Naive thymus-derived CD4-positive, alpha-beta T cell (primary cell): ENCODE measurements around the gene XPNPEP3. TPM values are rescaled to one million over a fixed set of nuclear protein-coding genes. Genes with fewer than 3 reads are reported as not detected.

Source experiments
- ATAC-seq: fragments of 150-1000 bp; cut with Tn5 transposase; 2 replicates; pipeline ENCODE4 v1.10.0; 2021; ENCODE audit warnings: mild to moderate bottlenecking, moderate library complexity
- CTCF ChIA-PET: fragments of 350-600 bp; sonication (Branson Sonifier 250); formaldehyde crosslinking; loops from one replicate; lab custom pipeline; 2021; ENCODE audit warnings: antibody characterized with exemption; lab: Charles Lee
- POLR2A ChIA-PET: fragments of 350-600 bp; sonication (Branson Sonifier 250); formaldehyde crosslinking; loops from one replicate; lab custom pipeline; 2021; ENCODE audit warnings: antibody characterized with exemption, inconsistent platforms; lab: Charles Lee
- DNase-seq, 9 donors: peaks; one replicate each; pipeline versions ENCODE4 v3.0.0 to v3.0.0-alpha.2; 2020 to 2022; ENCODE audit warnings: mixed read lengths in 1 of 9
- H3K27ac ChIP-seq: one replicate; pipeline ENCODE4 v1.7.0; 2013; ENCODE audit warnings: mild to moderate bottlenecking, low read depth, low read length, moderate library complexity
- H3K27me3 ChIP-seq, 2 donors: one replicate each; pipeline ENCODE4 v1.7.0; 2013; ENCODE audit warnings: low read length in 2 of 2, mild to moderate bottlenecking in 2 of 2, moderate library complexity in 2 of 2; ENCODE audit not compliant: control insufficient read depth in 2 of 2, insufficient read depth in 2 of 2
- H3K36me3 ChIP-seq, 3 experiments: 1 replicate in 2 of 3; 2 replicates in 1 of 3; pipeline ENCODE4 v1.7.0; 2013; ENCODE audit warnings: low read length in 3 of 3, mild to moderate bottlenecking in 3 of 3, moderate library complexity in 1 of 3; ENCODE audit not compliant: insufficient read depth in 3 of 3, control insufficient read depth in 2 of 3
- H3K4me1 ChIP-seq, 2 donors: one replicate each; pipeline ENCODE4 v1.7.0; 2013; ENCODE audit warnings: low read length in 2 of 2, mild to moderate bottlenecking in 2 of 2, moderate library complexity in 1 of 2; ENCODE audit not compliant: control insufficient read depth in 2 of 2, insufficient read depth in 2 of 2
- H3K4me3 ChIP-seq: 2 replicates; pipeline ENCODE4 v1.7.0; 2013; ENCODE audit warnings: mild to moderate bottlenecking, low read length
- H3K9me3 ChIP-seq, 3 experiments: 1 replicate in 2 of 3; 2 replicates in 1 of 3; pipeline ENCODE4 v1.7.0; 2013; ENCODE audit warnings: low read length in 3 of 3; ENCODE audit not compliant: control insufficient read depth in 2 of 3
- H3K27ac Mint-ChIP-seq, 9 donors: one replicate each; pipeline ENCODE4 v1.8.0; 2020 to 2022; ENCODE audit warnings: mixed read lengths in 9 of 9, mild to moderate bottlenecking in 8 of 9, moderate library complexity in 5 of 9, inconsistent platforms in 2 of 9
- H3K27me3 Mint-ChIP-seq, 5 donors: one replicate each; pipeline ENCODE4 v1.8.0; 2021 to 2022; ENCODE audit warnings: mixed read lengths in 5 of 5, mild to moderate bottlenecking in 1 of 5
- H3K36me3 Mint-ChIP-seq, 5 donors: one replicate each; pipeline ENCODE4 v1.8.0; 2020 to 2022; ENCODE audit warnings: mixed read lengths in 5 of 5, mild to moderate bottlenecking in 3 of 5, inconsistent platforms in 1 of 5
- H3K4me1 Mint-ChIP-seq, 7 donors: one replicate each; pipeline ENCODE4 v1.8.0; 2020 to 2022; ENCODE audit warnings: mixed read lengths in 7 of 7, mild to moderate bottlenecking in 3 of 7, inconsistent platforms in 1 of 7
- H3K4me3 Mint-ChIP-seq, 10 donors: one replicate each; pipeline ENCODE4 v1.8.0; 2020 to 2022; ENCODE audit warnings: mild to moderate bottlenecking in 10 of 10, mixed read lengths in 10 of 10, moderate library complexity in 6 of 10, inconsistent platforms in 2 of 10
- H3K9me3 Mint-ChIP-seq, 11 donors: one replicate each; pipeline ENCODE4 v1.8.0; 2020 to 2022; ENCODE audit warnings: mixed read lengths in 11 of 11, mild to moderate bottlenecking in 4 of 11, inconsistent platforms in 1 of 11, moderate library complexity in 1 of 11
- intact Hi-C, 2 donors: fragments of 100-400 bp; cut with micrococcal nuclease; formaldehyde crosslinking; loops; one replicate each; pipeline ENCODE4 v1.15.1; 2023
- polyA plus RNA-seq, 2 donors: library from polyadenylated mRNA; unstranded; fragments of 300-500 nt; fragmentation: Illumina TruSeq; gene quantifications; one replicate each; pipeline ENCODE4 v1.2.3, GENCODE V29; 2021
- total RNA-seq, 6 experiments: library from RNA in 5 of 6; stranded (reverse) in 5 of 6; gene quantifications; 1 replicate in 5 of 6; 2 replicates in 1 of 6; pipeline ENCODE4 v1.2.3 and lab custom pipeline; 2021 to 2026

XPNPEP3 gene
- total and polyA plus RNA-seq, 7 experiments from 2014 or later: 14.4 to 21.8 (median 17.8) TPM

DNA sequence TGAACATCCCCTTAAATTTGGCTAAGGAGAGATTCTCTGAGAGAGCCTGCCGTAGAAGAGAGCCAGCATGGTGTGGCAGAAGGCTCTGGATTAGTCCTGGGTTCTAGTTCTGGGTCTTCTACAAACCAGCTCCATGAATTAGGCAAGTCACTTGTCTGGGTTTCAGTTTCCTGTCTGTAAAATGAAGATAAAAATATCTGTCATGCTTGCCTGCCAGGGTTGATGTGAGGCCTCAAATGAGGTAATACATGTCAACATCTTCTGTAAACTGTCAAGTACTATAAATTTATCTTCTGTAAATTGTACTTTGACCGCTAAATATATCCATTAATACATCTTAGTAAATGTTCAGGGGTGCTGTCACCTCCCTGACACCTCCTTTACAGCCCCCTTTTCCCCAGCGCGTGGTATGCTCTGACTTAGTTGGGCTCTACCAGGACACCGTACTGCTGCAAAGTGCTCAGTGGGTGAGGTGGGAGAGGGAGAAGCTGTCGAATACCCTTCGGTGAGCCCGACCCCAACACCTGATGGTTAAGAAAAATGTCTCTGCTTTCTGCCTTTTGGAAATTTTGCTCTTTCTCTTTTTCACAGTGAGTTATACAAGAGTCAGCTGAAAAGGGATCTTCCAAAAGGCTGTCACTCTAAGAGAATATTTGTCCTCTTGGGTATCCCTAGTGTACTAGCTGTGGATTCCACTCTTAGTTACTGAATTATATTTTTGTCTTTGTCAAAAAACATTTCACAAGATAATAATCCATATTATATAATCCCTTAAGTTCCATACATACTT lies 109.2 kb downstream of the XPNPEP3 start:
- DNase-seq (no peak), ATAC-seq (peak; percentile 34)
- H3K27ac Mint-ChIP-seq: peak overlapping the region in 3 of 9 donors; percentile 4 to 32 (median 27)
- H3K27me3 ChIP-seq: no peaks in the 10 kb centered on the region
- ChIA-PET POLR2A (interaction anchor here (0.6 to 1.8 kb wide), 3 partner anchors 14 to 130 kb away, joined by 3 to 8 read pairs (median 5); partner anchors contain the start of gene RBX1), CTCF (interaction anchor here (0.7 kb wide), 2 partner anchors 177 to 438 kb away, joined by 3 read pairs; no protein-coding TSS in a partner anchor)
- H3K36me3 ChIP-seq: peaks cover 20 to 76% (median 20%) of the 10 kb centered on the region in 3 experiments
- H3K4me1 ChIP-seq: no peaks in the 10 kb centered on the region
- no peaks in the 10 kb centered on the region for H3K9me3 ChIP-seq
- H3K27me3 Mint-ChIP-seq: no peaks in the 10 kb centered on the region
- no peaks in the 10 kb centered on the region for H3K9me3 Mint-ChIP-seq
- intact Hi-C loops: no loop called here
- peaks cover 0 to 14% (median 9%) of the 10 kb centered on the region in 7 donors for H3K4me1 Mint-ChIP-seq
- no peak overlapping the region for H3K4me3 Mint-ChIP-seq
- H3K27ac ChIP-seq: no peak overlapping the region
- no peak overlapping the region for H3K4me3 ChIP-seq
- H3K36me3 Mint-ChIP-seq: peaks cover 12 to 21% (median 19%) of the 10 kb centered on the region in 5 donors

DNA sequence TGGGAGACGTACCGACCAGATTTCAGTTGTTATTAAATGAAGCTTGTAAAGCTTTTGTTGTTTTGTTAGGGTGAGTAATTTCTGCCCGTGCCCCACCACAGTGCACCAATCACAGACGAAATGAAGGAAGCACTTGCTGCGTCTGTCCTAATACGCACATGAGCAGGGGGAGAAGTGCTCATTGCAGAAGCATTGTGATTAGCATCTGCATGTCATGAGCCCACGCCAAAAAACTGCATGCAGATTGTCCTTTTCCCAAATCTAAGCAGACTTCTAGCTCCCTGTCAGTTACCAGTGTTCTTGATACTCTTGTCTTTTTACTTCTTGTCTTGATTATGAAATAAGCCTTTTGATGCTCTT lies 109.8 kb downstream of the XPNPEP3 start:
- Mint-ChIP-seq H3K27ac (peak overlapping the region in 3 of 9 donors; percentile 4 to 32 (median 15)), H3K27me3 (no peaks in the 10 kb centered on the region), H3K4me1 (peaks cover 0 to 14% (median 7%) of the 10 kb centered on the region in 7 donors), H3K4me3 (no peak overlapping the region), H3K36me3 (peaks cover 12 to 21% (median 19%) of the 10 kb centered on the region in 5 donors), H3K9me3 (no peaks in the 10 kb centered on the region)
- intact Hi-C loops: no loop called here
- CTCF ChIA-PET: no interaction called here
- Histone ChIP-seq H3K4me3 (no peak overlapping the region), H3K36me3 (peaks cover 20 to 77% (median 20%) of the 10 kb centered on the region in 3 experiments), H3K4me1 (no peaks in the 10 kb centered on the region), H3K27ac (no peak overlapping the region), H3K27me3 (no peaks in the 10 kb centered on the region), H3K9me3 (no peaks in the 10 kb centered on the region)
- peak; percentile 82 for ATAC-seq
- DNase-seq: no peak
- POLR2A ChIA-PET: interaction anchor here (0.6 to 1.8 kb wide), 4 partner anchors 15 to 129 kb away, joined by 3 to 8 read pairs (median 4); partner anchors contain the start of gene RBX1

DNA sequence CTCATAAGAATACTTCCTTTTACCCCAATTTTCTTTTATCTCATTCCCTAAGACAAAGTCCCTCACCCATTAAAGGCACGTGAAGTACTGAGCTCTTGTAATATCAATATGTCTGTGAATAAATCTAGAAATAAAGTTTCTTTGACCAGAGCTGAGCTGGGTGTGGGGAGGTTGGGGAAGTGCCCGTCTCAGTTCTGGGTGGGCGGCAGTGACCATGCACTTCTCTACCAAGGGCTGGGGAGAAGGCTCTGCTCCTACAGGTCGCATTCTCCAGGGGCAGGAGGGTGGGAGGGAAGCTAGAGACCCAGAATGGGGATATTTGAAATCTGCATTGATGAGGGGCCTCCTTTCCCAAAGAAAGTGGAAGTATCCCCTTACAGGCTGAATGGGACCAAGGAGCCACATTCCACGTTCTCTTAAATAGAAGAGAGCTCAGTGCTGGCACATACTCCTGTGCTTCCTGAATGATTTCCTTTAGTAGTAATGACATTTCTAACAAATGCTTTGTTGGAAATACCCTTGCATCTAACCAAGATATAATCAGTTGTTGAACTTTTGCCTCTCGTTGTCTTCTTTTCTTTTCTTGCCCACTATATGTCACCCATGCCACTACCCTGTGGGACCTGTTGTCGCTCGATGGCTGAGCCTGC lies 110.3 kb downstream of the XPNPEP3 start:
- DNase-seq (no peak), ATAC-seq (peak; percentile 27)
- intact Hi-C loops: no loop called here
- Histone ChIP-seq H3K27me3 (no peaks in the 10 kb centered on the region), H3K4me1 (no peaks in the 10 kb centered on the region), H3K9me3 (no peaks in the 10 kb centered on the region), H3K4me3 (no peak overlapping the region), H3K36me3 (peaks cover 20 to 77% (median 20%) of the 10 kb centered on the region in 3 experiments), H3K27ac (no peak overlapping the region)
- no peak overlapping the region for H3K4me3 Mint-ChIP-seq
- H3K27me3 Mint-ChIP-seq: no peaks in the 10 kb centered on the region
- H3K27ac Mint-ChIP-seq: peak overlapping the region in 3 of 9 donors; percentile 15 to 32 (median 28)
- CTCF ChIA-PET: interaction anchor here (0.7 kb wide), 1 partner anchor 101 kb away, joined by 3 read pairs; no protein-coding TSS in a partner anchor
- POLR2A ChIA-PET: interaction anchor here (0.6 to 1.8 kb wide), 4 partner anchors 10 to 129 kb away, joined by 3 to 8 read pairs (median 4); partner anchors contain the start of gene RBX1
- no peaks in the 10 kb centered on the region for H3K9me3 Mint-ChIP-seq
- peaks cover 0 to 14% (median 5%) of the 10 kb centered on the region in 7 donors for H3K4me1 Mint-ChIP-seq
- H3K36me3 Mint-ChIP-seq: peaks cover 12 to 26% (median 19%) of the 10 kb centered on the region in 5 donors

DNA sequence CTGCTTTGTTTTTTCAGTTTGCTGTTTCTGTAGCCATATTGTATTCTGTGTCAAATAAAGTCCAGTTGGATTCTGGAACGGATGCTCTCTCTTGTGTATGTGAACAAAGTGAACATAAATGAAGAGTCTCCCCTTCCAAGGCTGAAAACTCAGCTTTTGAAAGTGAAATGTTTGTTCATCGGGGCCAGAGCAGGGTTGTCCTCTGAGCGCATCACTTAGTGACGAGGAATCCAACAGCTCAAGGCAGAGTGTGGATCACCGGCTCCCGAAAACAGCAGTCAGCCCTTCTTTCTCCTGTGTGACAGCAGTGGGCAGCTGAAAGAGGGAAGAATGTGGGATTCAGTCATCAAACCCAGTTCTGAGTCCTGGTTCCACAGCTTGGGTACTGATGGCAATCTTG lies 115.6 kb downstream of the XPNPEP3 start:
- CTCF ChIA-PET: interaction anchor here (0.6 kb wide), 2 partner anchors 207 to 431 kb away, joined by 3 read pairs; no protein-coding TSS in a partner anchor
- Histone ChIP-seq H3K27me3 (no peaks in the 10 kb centered on the region), H3K27ac (no peak overlapping the region), H3K4me3 (no peak overlapping the region), H3K36me3 (peaks cover 0 to 43% (median 0%) of the 10 kb centered on the region in 3 experiments), H3K9me3 (no peaks in the 10 kb centered on the region), H3K4me1 (no peaks in the 10 kb centered on the region)
- Mint-ChIP-seq H3K27ac (peak overlapping the region in 2 of 9 donors; percentile 14 to 15), H3K9me3 (no peaks in the 10 kb centered on the region), H3K4me3 (no peak overlapping the region), H3K4me1 (peaks cover 0 to 5% (median 0%) of the 10 kb centered on the region in 7 donors), H3K36me3 (peaks cover 4 to 22% (median 14%) of the 10 kb centered on the region in 5 donors), H3K27me3 (no peaks in the 10 kb centered on the region)
- ATAC-seq: no peak
- no peak for DNase-seq
- intact Hi-C loops: no loop called here
- POLR2A ChIA-PET: interaction anchor here (1.6 kb wide), 1 partner anchor 50 kb away, joined by 4 read pairs; no protein-coding TSS in a partner anchor

DNA sequence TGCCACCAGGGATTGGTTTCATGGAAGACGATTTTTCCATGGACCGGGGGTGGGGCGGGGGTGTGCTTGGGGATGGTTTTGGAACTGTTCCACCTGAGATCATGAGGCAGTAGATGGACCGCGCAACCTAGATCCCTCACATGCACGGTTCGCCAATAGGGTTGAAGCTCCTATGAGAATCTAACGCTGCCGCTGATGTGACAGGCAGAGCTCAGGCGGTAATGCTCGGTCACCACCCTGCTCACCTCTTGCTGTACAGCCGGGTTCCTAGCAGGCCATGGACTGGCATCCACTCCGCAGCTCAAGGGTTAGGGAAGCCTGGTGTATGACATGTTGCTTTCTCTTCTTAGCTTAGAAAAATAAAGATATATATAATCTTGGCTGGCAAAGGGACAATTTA lies 116.2 kb downstream of the XPNPEP3 start:
- Mint-ChIP-seq H3K27me3 (no peaks in the 10 kb centered on the region), H3K4me3 (no peak overlapping the region), H3K4me1 (peaks cover 0 to 5% (median 0%) of the 10 kb centered on the region in 7 donors), H3K9me3 (no peaks in the 10 kb centered on the region), H3K27ac (no peak overlapping the region), H3K36me3 (peaks cover 4 to 22% (median 13%) of the 10 kb centered on the region in 5 donors)
- peaks cover 0 to 38% (median 0%) of the 10 kb centered on the region in 3 experiments for H3K36me3 ChIP-seq
- no peak overlapping the region for H3K4me3 ChIP-seq
- CTCF ChIA-PET: interaction anchor here (0.6 kb wide), 1 partner anchor 430 kb away, joined by 3 read pairs; no protein-coding TSS in a partner anchor
- H3K9me3 ChIP-seq: no peaks in the 10 kb centered on the region
- intact Hi-C loops: no loop called here
- no peaks in the 10 kb centered on the region for H3K4me1 ChIP-seq
- POLR2A ChIA-PET: interaction anchor here (1.6 kb wide), 1 partner anchor 49 kb away, joined by 4 read pairs; no protein-coding TSS in a partner anchor
- no peaks in the 10 kb centered on the region for H3K27me3 ChIP-seq
- no peak for DNase-seq
- no peak for ATAC-seq
- H3K27ac ChIP-seq: no peak overlapping the region

DNA sequence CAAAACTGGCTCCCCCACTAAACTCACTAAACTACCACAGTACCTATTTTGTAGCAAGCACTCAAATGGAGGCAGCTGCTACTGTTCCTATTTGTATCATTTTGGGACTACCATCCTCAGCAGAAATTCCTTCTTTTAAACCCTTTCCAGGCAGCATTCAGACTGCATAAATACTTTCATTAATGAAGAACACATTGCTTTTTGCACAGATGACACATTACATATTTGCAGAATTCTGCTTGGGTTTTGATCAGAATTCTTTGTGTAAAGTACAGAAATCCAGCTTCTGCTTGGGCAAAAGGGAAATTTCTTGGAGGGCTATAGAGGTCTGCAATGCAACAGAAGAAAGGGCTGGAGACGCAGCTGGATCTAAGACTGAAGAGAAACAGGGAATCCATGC lies 118.4 kb downstream of the XPNPEP3 start:
- intact Hi-C loops: no loop called here
- ChIA-PET POLR2A (interaction anchor here (0.7 kb wide), 1 partner anchor 84 kb away, joined by 3 read pairs; no protein-coding TSS in a partner anchor), CTCF (no interaction called here)
- ATAC-seq (no peak), DNase-seq (no peak)
- no peaks in the 10 kb centered on the region for H3K9me3 ChIP-seq
- Mint-ChIP-seq H3K27me3 (no peaks in the 10 kb centered on the region), H3K9me3 (no peaks in the 10 kb centered on the region), H3K4me3 (no peak overlapping the region), H3K36me3 (peaks cover 3 to 21% (median 10%) of the 10 kb centered on the region in 5 donors), H3K27ac (no peak overlapping the region), H3K4me1 (peaks cover 0 to 5% (median 0%) of the 10 kb centered on the region in 7 donors)
- no peak overlapping the region for H3K4me3 ChIP-seq
- no peaks in the 10 kb centered on the region for H3K4me1 ChIP-seq
- no peaks in the 10 kb centered on the region for H3K27me3 ChIP-seq
- no peak overlapping the region for H3K27ac ChIP-seq
- H3K36me3 ChIP-seq: peaks cover 0 to 24% (median 0%) of the 10 kb centered on the region in 3 experiments
